IPS DF 6.9 (cell line): Measurements from ENCODE around the gene UBC.
"Not testable (repeated sequence)": the region's sequence is repeated elsewhere in the genome, so short reads cannot be mapped to it uniquely, and the experiment has no call there.

Experiments
- DNase-seq: peaks from one replicate; pipeline ENCODE4 v3.0.0-alpha.2; 2013; ENCODE audit warnings: low read depth, low spot score
- H3K27ac ChIP-seq: one replicate; pipeline ENCODE4 v1.5.1; 2013; ENCODE audit warnings: low read length, control low read depth
- H3K27me3 ChIP-seq: 2 replicates; pipeline ENCODE4 v1.6.1; 2013; ENCODE audit warnings: mild to moderate bottlenecking, low read length; ENCODE audit not compliant: control insufficient read depth, insufficient read depth
- H3K36me3 ChIP-seq: 2 replicates; pipeline ENCODE4 v1.6.1; 2013; ENCODE audit warnings: low read length; ENCODE audit not compliant: control insufficient read depth, insufficient read depth
- H3K4me1 ChIP-seq: 2 replicates; pipeline ENCODE4 v1.6.1; 2013; ENCODE audit warnings: low read length; ENCODE audit not compliant: control insufficient read depth, insufficient read depth
- H3K4me3 ChIP-seq: 2 replicates; pipeline ENCODE4 v1.5.1; 2013; ENCODE audit warnings: mild to moderate bottlenecking, low read length
- H3K9me3 ChIP-seq: 2 replicates; pipeline ENCODE4 v1.6.1; 2013; ENCODE audit warnings: low read length, inconsistent platforms; ENCODE audit not compliant: control insufficient read depth, insufficient read depth
- WGBS: extraction: QIAGEN DNeasy Blood & Tissue Kit; methylation state at CpG from one replicate; pipeline ENCODE4 v1.1.7; 2013; ENCODE audit warnings: mixed read lengths, missing lambda C conversion rate; ENCODE audit not compliant: insufficient read length, insufficient coverage; 5-methylcytosine and 5-hydroxymethylcytosine counted together

UBC gene

GRCh38 chr12:124880335-124880734, 34.1 kb downstream of the UBC start:
- H3K36me3 ChIP-seq, H3K27ac ChIP-seq, H3K9me3 ChIP-seq, H3K4me1 ChIP-seq, DNase-seq, H3K4me3 ChIP-seq, H3K27me3 ChIP-seq: not testable (repeated sequence)
- no CpG with 5 or more reads among the region's 11 CpGs for WGBS

DNA sequence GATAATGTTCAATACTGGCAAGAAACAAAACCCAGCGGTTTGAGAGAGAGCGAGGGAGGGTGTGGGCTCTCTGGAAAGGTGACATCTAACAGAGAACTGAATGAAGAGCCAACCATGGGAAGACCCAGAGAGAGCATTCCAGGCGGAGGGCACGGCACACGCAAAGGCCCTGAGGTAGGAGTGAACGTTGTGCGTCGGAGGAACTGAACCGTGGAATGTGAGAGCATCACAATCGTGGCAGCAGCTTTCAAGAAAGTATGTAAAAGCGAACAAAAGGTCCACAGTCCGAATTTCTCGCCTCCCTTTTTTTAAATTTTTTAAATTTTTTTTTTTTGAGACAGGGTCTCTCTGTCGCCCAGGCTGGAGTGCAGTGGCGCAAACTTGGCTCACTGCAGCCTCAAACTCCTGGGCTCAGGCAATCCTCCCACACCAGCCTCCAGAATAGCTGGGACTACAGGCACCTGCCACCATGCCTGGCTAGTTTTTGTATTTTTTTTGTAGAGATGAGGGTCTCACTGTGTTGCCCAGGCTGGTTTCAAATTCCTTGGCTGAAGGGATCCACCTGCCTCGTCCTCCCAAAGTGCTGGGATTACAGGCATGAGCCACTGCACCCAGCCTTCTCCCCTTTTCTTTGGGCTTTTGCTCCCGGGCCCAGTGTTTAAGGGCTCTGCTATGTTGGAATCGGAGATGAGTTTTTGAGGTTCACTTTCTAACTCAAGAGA, 35.5 kb downstream of the UBC start:
- Histone ChIP-seq H3K9me3 (no peaks in the 10 kb centered on the region), H3K27ac (no peak overlapping the region), H3K4me3 (no peak overlapping the region), H3K36me3 (no peaks in the 10 kb centered on the region), H3K4me1 (no peaks in the 10 kb centered on the region; the same call in 1 of the 2 replicates), H3K27me3 (no peaks in the 10 kb centered on the region)
- WGBS = no CpG with 5 or more reads among the region's 18 CpGs
- no peak for DNase-seq

DNA sequence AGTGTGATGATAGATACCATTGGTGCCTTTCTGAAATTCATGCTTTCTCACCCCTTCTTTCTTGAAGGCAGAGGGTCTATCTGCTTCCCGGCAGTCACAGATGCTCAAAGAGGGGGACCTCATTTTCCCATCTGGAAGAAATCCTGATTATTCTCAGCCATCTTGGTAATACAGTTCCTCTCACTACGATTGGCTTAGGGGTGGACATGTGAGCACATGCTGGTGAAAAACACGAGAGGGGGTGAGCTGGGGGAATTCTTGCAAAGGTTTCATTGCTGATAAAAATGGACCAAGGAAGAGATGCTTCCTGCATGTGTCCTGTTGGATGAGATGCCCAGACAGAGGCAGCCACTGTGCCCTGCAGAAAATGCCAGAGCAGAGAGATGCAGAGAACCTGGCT, 37.0 kb downstream of the UBC start:
- no peaks in the 10 kb centered on the region for H3K4me1 ChIP-seq
- H3K27ac ChIP-seq = no peak overlapping the region
- no peak overlapping the region; the same call in 1 of the 2 replicates for H3K4me3 ChIP-seq
- DNase-seq = no peak
- no peaks in the 10 kb centered on the region for H3K36me3 ChIP-seq
- no peaks in the 10 kb centered on the region for H3K27me3 ChIP-seq
- no peaks in the 10 kb centered on the region for H3K9me3 ChIP-seq
- no CpG with 5 or more reads among the region's 3 CpGs for WGBS

DNA sequence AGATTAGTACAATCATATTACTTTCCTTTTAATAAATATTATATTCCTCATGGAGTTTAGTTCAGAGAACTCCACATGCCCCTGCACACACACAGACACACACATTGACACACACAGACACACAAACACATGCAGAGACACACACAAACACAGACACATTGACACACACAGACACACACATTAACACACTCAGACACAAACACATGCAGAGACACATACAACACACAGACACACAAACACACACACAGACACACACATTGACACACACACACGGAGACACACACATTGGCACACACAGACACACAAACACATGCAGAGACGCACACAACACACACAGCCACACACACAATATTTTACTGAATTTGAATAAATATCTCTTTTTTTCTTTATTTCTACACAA, 38.3 kb downstream of the UBC start:
- Histone ChIP-seq H3K4me1 (no peaks in the 10 kb centered on the region), H3K9me3 (no peaks in the 10 kb centered on the region), H3K36me3 (no peaks in the 10 kb centered on the region), H3K27me3 (no peaks in the 10 kb centered on the region), H3K4me3 (no peak overlapping the region), H3K27ac (no peak overlapping the region)
- no peak for DNase-seq
- no CpG with 5 or more reads among the region's 2 CpGs for WGBS

DNA sequence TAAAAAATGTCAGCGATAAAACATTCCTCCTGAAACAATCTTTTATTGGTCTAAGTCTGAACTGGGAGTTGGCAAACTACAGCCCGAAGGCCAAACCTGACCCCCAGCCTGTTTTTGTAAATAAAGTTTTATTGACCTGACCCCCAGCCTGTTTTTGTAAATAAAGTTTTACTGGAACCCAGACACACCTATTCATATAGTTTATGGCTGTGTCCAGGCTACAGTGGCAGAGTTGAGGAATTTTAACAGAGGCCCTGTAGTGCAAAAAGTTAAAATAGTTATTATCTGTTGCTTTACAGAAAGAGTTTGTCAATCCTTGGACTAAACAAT, 38.7 kb downstream of the UBC start:
- DNase-seq = no peak

DNA sequence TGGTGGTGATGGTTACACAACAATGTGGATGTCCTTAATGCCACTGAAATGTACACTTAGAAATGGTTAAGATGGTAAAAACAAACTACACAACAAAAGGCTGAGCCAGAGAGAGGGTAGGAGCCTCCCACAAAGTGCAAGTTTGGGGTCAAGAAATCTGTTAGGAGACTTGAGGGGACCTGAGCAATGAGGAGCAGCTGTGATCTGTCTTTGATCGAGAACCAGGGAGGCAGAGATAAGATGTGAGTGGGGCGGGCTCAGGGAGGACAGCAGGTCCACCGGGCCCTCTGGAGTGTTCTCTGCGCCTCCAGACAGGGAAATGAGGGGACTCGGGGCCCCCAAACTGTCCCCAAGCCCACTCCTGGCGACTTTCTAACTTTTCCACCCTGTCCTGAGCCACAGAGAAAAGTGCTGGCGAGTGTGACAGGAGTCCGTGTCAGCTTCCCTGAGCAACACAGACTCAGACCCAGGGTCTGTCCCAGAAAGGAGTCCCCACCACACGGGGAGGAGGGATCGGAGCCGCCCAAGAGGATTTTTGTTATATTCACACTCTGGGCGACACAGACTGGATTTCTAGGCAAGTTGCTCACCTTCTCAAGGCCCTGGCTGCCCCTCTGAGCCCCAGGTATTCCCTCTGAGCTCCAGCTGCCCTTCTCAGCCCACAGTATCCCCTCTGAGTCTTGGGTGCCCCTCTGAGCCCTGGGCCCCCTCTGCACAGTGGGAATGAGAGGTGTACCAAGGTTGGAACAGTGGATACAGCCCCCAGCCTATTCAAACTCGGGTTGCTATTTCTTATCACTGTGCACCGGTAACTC, 39.3 kb downstream of the UBC start:
- Histone ChIP-seq H3K4me1 (no peaks in the 10 kb centered on the region), H3K9me3 (no peaks in the 10 kb centered on the region), H3K4me3 (no peak overlapping the region), H3K27ac (no peak overlapping the region), H3K27me3 (no peaks in the 10 kb centered on the region), H3K36me3 (no peaks in the 10 kb centered on the region)
- no peak for DNase-seq
- WGBS = no CpG with 5 or more reads among the region's 14 CpGs

More for the DNA sequence above, 38.7 kb downstream of the UBC start:
- Histone ChIP-seq H3K36me3 (no peaks in the 10 kb centered on the region), H3K27ac (no peak overlapping the region), H3K27me3 (no peaks in the 10 kb centered on the region), H3K4me3 (no peak overlapping the region), H3K9me3 (no peaks in the 10 kb centered on the region), H3K4me1 (no peaks in the 10 kb centered on the region)
- WGBS = no CpG with 5 or more reads among the region's 2 CpGs

DNA sequence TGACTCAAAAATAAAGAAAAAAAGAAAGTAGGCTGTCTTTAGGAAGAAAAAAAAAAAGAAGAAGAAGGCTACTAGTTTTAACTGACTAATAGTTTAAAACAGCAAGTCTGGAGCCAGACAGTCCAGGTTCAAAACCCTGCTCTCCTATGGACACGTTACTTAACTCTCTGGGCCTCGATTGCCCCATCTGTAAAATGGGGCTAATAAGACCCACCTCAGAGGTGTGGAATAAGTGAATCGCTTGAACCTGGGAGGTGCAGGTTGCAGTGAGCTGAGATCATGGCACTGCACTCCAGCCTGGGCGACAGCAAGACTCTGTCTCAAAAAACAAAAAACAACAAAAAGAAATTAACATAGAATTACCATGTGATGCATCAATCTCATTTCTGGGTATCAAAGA, 40.3 kb downstream of the UBC start:
- H3K9me3 ChIP-seq = no peaks in the 10 kb centered on the region
- H3K4me3 ChIP-seq = no peak overlapping the region
- H3K27ac ChIP-seq = no peak overlapping the region
- peaks cover 1% of the 10 kb centered on the region; the same call in 1 of the 2 replicates for H3K4me1 ChIP-seq
- H3K36me3 ChIP-seq = no peaks in the 10 kb centered on the region
- whole genome bisulfite sequencing = no CpG with 5 or more reads among the region's 4 CpGs
- DNase-seq = no peak
- no peaks in the 10 kb centered on the region for H3K27me3 ChIP-seq

- H3K9me3 ChIP-seq = no peaks in the 10 kb centered on the region
- no CpG with 5 or more reads among the region's 11 CpGs for WGBS
- no peaks in the 10 kb centered on the region for H3K36me3 ChIP-seq
- peaks cover 3% of the 10 kb centered on the region; the same call in 1 of the 2 replicates for H3K4me1 ChIP-seq
- H3K27me3 ChIP-seq = no peaks in the 10 kb centered on the region
- no peak for DNase-seq
- no peak overlapping the region for H3K27ac ChIP-seq
- no peak overlapping the region for H3K4me3 ChIP-seq
These were observed 42.3 kb downstream of the UBC start for GRCh38 chr12:124872068-124872719.

DNA sequence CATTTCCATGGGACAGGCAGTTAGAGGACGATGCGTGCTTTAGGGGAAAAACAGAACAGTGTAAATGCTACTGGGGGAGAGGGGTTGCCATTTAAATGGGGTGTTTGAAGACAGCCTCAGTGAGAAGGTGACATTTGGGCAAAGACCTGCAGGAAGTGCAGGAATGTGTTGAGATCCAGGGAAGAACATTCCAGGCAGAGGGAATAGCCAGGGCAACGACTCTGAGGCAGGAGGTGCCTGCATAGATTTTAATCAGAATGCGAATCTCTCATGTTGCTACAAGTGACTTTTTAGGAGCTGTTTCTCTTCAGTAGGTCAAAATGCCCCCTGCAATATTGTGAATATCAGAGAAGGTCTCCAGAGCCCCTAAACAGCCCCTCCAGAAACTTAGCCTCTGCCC, 43.2 kb downstream of the UBC start:
- Histone ChIP-seq H3K27ac (no peak overlapping the region), H3K4me1 (peaks cover 3% of the 10 kb centered on the region; the same call in 1 of the 2 replicates), H3K4me3 (no peak overlapping the region), H3K36me3 (no peaks in the 10 kb centered on the region), H3K27me3 (no peaks in the 10 kb centered on the region), H3K9me3 (no peaks in the 10 kb centered on the region)
- DNase-seq = no peak
- WGBS = no CpG with 5 or more reads among the region's 4 CpGs

DNA sequence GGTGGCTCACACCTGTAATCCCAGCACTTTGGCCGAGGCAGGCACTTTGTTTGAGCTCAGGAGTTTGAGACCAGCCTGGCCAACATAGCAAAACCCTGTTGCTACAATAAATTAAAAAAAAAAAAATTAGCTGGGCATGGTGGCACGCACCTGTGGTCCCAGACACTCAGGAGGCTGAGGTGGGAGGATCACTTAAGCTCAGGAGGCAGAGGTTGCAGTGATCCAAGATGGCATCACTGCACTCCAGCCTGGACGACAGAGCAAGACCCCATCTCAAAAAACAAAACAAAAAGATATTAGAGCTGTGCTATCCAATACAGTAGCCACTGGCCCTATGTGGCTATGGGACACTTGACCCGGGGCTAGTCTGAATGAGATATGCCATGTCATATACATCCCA, 43.9 kb downstream of the UBC start:
- Histone ChIP-seq H3K36me3 (no peaks in the 10 kb centered on the region), H3K4me3 (no peak overlapping the region), H3K27me3 (no peaks in the 10 kb centered on the region), H3K27ac (no peak overlapping the region), H3K9me3 (no peaks in the 10 kb centered on the region), H3K4me1 (peaks cover 3% of the 10 kb centered on the region; the same call in 1 of the 2 replicates)
- DNase-seq = no peak
- WGBS = no CpG with 5 or more reads among the region's 4 CpGs
